GM19328 (cell line): ENCODE measurements around the gene TOMM20.

Experiments
- ATAC-seq: cut with Tn5 transposase; IDR thresholded peaks from one replicate; pipeline ENCODE4 v1.9.1; 2021; ENCODE audit warnings: mild to moderate bottlenecking, moderate library complexity; ENCODE audit not compliant: unreplicated experiment

TOMM20 gene

DNA sequence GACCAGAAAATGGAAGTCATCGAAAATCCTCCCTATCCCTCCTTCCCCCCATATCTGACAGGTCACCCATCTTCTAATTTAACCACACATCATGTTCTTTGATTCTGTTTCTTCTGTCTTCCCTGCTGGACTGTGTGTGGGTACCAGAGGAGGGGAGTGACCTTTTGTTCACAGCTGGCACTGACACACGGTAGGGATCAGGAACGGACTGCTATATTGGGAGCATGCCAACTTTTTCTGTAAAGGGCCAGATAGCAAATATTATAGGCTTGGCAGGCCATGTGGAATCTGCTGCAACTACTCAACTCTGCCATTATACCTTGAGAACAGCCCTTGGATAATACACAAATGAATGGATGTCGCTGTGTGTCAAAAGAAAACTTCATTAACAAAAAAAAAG is 7.5 kb upstream of the TOMM20 start:
- ATAC-seq: no peak

DNA sequence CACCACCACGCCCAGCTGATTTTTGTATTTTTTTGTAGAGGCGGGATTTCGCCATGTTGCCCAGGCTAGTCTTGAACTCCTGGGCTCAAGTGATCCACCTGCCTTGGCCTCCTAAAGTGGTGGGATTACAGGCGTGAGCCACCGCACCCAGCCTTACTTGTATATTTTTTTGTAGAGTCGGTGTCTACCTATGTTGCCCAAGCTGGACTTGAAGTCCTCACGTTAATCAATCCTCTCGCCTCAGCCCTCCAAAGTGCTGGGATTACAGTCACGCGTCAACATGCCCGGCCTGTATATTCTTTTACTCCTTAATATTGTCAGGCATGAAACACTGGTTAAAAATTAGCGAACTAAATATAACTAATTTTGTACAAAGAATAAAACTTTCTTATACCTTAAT is 5.5 kb upstream of the TOMM20 start:
- no peak for ATAC-seq

DNA sequence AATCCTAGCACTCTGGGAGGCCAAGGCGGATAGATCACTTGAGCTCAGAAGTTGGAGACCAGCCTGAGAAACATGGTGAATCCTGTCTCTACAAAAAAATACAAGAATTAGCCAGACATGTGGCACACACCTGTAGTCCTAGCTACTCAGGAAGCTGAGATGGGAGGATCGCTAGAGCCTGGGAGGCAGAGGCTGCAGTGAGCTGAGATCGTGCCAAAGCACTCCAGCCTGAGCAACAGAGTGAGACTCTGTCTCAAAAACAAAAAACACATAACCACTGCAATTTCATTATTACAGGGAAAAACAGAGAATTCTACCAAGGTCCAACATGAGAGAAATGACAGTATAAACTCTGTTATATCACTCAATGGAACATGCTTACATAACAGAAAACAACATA is 4.4 kb upstream of the TOMM20 start:
- no peak for ATAC-seq

DNA sequence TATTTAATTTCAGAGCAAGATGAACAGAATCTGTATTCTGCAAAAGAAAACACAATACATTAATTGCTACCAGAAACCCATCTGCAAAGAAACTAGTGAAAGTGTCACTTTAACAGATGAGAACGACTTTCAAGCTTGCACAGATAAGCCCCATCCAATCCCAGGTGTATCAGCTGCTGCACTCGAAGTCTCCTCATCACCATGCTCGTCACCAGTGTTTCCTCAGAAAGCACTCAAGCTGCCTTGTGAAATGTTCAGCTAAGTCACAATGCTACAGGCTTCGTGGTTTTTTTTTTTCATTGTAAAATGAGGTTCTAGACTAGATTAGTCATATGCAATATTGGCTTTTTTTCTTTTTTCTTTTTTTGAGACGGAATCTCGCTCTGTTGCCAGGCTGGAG is 3.3 kb upstream of the TOMM20 start:
- no peak for ATAC-seq

DNA sequence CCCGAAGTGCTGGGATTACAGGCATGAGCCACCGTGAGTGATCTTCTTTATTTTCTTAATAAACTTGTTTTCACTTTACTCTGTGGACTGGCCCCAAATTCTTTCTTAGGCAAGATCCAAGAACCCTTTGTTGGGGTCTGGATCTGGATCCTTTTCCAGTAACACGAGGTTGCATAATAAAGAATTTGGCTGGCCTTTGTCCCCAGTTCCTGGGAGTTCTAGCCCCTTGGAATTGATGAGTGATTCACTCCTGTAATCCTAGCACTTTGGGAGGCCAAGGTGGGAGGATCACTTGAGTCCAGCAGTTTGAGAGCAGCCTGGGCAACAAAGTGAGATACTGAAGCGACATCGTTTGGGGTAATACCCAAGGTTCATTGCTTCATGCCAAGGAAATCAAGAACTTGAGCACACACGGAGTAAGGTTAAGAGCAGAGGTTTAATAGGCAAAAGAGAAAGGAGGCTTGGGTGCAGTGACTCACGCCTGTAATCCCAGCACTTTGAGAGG is 2.2 kb upstream of the TOMM20 start:
- no peak for ATAC-seq

DNA sequence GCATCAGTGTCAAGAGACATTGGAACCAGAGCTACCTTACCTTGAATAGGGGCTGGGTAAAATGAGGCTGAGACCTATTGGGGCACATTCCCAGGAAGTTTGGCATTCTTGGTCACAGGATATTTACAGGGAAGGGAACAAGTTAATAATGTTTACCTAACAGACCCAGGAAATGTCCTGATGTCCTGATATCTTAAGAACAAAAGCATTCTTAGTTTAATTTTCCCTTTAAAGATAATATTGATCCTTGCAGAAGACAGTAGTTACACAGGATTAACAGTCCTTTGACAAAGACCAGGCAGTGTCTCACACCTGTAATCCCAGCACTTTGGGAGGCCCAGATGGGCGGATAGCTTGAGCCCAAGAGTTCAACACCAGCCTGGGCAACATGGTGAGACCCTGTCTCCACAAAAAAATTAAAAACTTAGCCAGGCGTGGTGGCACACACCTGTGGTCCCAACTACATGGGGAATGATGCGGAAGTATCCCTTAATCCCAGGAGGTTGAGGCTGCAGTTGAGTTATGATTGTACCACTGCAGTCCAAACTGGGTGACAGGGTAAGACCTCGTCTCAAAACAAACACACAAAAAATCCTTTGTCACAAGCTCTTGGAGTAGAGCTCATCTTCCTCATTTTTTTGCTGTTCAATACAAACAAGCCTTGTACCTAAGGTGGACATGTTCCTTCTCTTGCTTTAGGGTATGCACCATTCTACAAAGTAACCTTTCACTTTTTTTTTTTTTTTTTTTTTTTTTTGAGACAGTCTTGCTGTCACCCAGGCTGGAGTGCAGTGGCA is 1.3 kb upstream of the TOMM20 start:
- no peak for ATAC-seq

DNA sequence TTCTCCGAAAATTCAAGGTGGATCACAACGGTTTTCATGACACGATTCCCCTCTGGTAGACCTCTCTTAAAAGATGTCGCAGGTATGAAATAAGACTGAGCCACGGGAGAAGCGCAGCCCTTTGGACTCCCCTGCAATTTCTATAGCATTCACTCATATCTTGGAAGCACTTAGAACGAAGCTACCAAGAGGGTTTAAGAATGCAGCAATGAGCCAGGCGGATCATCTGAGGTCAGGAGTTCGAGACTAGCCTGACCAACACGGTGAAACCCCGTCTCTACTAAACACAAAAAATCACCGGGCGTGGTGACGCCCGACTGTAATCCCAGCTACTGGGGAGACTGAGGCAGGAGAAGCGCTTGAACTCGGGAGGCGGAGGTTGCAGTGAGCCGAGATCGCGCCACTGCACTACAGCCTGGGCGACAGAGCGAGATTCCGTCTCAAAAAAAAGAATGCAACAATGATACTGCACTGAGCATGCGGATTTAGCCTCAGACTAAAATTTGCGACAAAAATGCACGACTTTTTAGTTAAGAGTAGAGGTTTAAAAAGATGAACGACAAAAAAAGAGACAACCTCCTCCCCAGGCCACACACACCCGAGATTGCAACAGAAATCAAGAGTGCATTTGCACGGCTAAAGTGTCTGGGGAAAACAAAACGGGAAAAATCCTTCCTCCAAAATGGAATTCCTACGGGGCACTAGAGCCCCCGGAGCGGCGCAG is 743 bp downstream of the TOMM20 start:
- no peak for ATAC-seq

DNA sequence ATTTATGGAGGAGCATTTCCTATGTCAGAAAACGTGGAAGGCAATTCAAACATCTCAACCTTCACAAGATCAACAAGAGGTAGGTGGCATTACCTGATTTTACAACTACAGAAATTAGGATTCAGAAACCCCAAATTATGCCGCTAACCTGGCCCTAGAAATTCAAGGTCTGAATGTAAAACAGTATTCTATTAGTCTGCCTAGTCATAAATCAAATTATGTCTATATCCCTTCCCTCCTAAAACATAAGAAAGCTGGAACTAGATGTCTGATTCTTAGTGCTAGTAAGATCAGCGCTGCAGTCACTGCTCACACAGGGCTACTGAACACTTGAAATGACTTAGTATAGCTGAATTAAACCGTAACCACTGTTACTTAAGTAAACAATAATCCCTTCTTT is 1.4 kb downstream of the TOMM20 start:
- no peak for ATAC-seq

DNA sequence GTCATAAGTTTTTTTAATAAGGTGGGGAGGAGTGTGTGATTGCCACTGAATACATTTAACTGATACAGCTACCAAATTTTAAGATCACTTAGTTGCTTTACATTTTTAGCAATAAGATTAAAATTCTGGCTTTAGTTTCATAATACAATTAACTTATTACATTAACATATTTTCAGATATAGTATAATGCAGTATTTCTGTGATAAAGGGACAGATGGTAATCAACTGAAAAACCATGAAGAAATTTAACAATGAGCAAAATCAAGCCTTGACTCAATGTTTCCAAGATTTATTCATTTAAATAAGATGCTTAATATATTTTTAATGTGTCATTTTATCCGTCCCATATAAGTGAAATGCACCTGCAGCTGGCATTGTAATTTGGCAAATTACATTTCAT is 4.0 kb downstream of the TOMM20 start:
- no peak for ATAC-seq

DNA sequence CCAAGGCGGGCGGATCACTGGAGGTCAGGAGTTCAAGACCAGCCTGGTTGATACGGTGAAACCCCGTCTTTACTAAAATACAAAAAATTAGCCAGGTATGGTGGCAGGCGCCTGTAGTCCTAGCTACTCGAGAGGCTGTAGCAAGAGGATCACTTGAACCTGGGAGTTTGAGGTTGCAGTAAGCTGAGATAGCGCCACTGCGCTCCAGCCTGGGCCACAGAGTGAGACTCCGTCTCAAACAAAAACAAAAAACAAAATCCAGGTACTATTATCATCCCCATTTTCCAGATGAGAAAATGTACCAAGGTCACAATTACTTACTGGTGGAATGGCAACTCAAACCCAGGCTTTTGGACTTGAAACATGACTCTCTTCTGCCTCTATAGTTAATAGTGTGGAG is 4.5 kb downstream of the TOMM20 start:
- no peak for ATAC-seq

DNA sequence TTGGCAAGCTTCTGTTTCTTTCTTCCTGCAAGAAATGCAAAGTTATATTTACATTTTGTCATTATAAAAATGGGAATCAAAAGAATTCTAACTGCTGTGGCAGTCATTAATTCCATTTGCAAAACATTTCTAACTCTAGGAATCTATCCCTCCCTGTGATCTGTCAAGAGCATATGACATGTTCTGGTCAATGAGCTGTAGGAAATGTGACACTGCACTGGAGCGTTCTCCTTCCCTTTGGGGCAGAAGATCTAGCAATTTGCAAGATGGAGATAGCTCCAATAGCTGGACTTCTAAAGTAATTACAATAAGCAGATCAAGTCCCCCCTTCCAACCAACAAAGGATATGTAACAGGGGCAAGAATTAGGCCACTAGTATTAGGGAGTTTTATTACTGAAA is 6.3 kb downstream of the TOMM20 start:
- no peak for ATAC-seq

DNA sequence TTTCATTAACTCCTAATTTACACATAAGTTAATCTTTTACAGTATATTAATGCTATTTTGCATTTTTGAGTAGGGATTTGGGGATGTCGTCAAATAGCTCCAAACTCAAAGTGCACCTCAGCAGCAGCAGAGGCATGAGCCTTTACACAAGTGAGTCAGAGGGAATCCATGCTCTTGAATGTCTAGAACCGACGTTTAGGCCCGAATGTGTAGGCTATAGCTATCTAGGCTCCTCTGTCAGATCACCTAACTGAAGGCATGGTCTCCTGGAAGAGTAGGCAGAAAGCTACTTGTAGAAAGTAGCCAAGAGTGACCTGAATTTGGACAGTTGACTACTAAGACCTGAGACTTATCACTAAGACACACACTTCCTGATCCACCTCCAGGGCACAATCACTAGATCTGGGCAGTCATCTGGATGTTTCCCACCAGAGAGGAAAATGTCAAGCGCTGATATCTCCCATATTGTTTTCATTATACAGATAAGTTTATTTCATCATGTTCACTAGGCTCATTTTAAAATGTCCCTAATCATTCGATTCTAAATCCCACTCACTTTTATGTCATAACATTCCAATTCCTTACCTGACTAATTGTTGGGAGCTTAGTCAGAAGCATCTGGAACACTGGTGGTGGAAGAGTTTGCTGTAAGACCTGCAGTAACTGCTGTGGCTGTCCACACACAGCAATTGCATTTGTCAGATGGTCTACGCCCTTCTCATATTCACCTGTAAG is 15.3 kb downstream of the TOMM20 start:
- ATAC-seq: no peak

DNA sequence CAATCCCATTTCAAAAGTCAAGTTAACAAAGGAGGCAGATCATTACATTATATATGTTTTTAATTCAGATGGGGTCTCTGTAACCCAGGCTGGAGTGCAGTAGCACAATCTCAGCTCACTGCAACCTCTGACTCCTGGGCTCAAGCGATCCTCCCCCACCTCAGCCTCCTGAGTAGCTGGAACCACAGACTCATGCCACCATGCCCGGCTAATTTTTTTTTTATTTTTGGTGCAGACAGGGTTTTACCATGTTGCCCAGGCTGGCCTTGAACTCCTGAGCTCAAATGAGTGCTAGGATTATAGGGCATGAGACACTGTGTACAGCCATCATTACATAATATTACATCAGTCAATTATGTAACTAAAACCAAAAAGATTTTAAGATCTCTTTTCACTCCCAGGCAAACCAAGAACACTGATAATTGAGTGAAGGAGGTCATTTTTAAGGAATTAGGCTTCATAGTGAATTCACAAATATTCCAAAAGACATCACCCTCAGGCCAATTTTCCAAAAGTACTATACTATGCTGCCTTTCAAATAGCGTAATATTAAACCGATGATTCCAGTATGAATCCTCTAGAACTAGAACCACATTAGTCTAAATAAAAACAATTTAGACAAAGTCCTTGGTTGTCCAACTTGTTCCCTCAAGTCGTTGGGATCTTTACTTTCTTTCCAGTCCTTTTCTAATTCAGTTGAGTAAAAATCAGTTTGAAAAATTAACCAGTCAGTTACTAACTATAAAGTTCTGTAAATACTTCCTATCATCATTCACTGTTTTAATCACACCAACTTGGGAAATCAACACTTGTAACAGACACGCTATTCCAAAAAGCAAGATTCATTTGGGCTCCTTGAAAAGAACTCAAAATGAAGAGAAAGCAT is 16.1 kb downstream of the TOMM20 start:
- ATAC-seq: no peak

DNA sequence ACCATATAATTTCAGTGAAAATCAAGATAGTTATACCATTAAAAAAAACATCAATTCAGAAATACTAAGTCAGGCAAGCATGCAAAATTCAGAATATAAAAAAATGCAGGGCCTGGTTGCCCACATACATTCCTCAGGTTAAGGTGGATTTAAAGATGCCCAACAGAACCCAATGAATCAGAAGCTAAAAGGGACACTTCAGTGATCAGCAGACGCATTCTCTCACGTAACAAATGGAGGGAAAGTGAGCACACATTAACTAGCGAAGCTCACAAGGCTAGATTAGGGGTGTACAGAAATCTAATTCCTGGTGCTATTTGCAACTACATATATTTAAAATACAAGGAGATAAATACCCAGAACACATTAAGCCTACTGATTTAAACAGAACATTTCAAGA is 17.5 kb downstream of the TOMM20 start:
- ATAC-seq: no peak

DNA sequence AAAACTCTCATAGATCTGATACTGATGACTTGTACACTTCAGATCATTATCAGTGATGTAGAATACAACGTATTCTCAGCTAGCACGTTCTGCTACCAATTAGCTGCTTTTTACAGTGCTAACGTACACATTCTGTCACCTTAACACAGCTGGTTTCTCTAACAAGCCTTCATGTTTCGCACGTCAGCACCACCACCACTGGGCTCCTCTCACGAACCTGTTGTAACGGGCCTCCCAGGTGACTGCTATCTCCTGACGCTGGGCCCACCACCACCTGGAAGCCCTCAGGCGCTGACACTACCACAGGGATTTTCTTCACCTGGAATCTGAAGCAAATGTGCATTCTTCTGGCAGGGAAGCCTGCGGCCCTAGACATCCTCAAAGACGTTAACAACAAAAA is 19.8 kb downstream of the TOMM20 start:
- ATAC-seq: no peak

DNA sequence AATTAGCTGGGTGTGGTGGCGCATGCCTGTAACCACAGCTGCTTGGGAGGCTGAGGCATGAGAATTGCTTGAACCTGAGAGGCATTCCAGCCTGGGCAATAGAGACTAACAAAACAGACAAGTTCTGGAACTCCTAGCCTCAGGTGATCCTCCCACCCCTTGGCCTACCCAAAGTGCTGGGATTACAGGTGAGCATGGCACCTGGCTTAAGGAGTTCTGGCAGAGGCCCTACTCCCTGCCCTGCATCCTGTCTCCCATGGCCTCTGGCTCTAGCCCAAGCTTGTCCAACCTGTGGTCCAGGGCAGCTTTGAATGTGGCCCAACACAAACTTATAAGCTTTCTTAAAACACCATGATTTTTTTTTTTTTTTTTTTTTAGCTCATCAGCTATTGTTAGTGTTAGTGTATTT is 20.4 kb downstream of the TOMM20 start:
- no peak for ATAC-seq

DNA sequence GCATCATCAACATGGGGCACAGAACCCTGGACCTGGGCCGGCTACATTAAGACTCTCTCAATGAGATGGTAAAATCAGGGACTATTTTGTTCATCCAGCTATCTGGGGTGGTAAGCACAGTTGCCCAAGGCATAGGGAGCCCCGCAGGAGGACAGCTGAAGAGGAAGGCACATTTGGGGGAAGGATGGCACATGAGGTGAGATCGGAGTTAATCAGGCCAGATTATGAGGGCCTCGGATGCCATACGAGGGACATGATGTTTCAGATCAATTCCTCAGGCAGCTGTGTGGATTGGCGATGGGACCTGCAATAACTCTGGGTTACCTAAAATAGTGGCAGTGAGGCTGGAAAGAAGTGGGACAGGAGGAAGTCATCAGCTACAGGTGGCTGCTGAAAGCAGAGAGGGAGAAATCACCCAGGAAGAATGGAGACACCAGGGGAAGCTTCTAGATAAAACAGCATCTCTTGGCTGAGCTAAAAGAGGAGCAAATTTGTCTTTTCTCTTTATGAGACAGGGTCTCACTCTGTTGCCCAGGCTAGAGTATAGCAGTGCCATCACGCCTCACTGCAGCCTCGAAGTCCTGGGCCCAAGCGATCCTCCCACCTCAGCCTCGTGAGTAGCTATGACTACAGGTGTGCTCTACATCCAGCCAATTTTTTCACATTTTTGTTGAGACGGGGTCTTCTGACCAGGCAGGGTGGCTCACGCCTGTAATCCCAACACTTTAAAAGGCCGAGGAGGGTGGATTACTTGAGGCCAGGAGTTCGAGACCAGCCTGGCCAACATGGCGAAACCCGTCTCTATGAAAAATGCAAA is 21.1 kb downstream of the TOMM20 start:
- ATAC-seq: no peak

DNA sequence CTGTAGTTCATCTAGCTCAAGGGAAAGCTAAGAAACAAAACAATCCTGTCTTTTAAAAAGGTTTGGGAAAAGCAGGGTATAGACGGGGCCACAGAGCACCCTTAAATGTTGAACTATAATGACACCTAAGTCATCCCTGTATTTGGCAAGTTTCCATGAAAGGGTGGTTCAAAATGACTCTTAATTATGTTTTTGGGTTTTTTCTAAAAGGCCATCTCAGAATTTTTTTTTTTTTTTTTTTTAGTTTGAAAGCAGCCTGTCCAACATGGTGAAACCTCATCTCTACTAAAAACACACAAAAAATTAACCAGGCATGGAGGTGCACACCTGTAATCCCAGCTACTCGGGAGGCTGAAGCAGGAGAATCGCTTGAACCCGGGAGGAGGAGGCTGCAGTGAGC is 22.2 kb downstream of the TOMM20 start:
- no peak for ATAC-seq

DNA sequence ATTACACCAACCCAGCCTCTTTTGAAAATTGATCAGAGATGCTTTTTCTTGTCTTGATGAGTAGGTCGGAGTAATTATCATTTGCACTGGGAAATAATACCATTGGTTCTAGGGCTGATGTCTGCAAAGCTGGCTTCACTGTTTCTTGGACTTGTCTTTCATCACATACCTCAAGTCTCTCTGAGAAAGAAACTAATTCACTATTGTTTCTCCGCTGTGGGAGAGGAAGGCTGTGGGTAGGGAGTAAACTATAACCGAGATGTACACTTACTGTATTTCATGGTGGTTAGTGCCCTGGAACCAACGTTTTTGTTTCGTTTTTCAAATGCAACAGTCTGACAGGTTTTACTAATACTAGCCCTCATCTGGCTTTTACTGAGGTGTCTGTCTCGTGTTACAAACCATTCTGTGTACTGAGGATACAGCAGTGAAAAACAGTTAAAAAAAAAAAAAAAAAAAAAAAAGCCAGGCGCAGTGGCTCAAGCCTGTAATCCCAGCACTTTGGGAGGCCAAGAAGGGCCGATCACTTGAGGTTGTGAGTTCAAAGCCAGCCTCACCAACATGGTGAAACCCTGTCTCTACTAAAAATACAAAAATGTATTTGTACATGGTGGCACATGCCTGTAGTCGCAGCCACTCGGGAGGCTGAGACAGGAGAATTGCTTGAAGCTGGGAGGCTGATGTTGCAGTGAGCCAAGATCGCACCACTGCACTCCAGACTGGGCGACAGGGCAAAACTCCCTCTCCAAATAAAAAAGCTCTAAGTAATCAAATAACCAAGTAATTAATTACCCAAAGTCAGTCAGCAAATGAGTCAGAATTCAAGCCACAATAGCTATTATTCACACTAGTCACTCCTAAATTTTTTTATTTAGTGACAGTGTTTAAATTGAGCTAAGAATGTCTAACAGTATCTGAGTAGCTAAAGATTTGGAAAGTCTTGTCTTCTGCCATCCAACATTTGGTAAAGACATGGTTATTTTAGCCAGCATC is 23.3 kb downstream of the TOMM20 start:
- peak; percentile 77 for ATAC-seq
